GF-D8 (cell line): ENCODE measurements around the gene LBH.

Source experiments
- DNase-seq: peaks from one replicate; lab custom pipeline; 2025; lab: John Stamatoyannopoulos, UW

LBH gene

GRCh38 chr2:30235859-30236535, 4.7 kb downstream of the LBH start:
- no peak for DNase-seq

DNA sequence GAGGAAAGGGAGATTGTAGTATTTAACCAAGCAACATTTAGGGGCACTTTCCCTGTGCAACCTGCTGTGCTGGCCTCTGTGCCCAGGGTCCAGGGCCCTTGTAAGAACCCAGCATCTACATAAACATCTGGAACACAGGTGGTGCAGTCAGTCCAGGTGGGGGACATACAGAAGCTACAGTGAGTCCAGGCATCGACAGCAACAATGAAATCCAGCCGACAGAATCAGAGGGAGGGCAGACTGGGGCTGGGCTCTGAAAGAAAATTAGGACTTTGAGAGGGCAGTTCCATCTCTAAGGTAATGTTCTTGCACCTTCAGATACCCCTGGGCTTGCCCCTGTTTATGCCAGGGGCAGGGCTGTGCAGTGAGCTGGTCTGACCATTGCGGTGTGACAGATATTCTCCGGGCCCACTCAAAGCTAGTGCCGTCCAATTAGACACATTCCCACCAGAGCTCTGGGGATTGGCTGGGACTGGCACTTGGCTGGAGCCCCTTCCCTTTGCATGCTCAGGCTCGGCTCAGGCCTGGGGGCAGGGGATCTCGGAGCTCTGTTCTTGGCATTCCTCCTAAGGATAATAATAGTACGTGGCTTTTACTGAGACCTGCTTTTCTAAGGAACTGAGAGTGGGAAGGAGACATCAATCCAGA, 5.4 kb downstream of the LBH start:
- no peak for DNase-seq

GRCh38 chr2:30237239-30237965, 6.1 kb downstream of the LBH start:
- no peak for DNase-seq

GRCh38 chr2:30237966-30238800, 6.8 kb downstream of the LBH start:
- no peak for DNase-seq

DNA sequence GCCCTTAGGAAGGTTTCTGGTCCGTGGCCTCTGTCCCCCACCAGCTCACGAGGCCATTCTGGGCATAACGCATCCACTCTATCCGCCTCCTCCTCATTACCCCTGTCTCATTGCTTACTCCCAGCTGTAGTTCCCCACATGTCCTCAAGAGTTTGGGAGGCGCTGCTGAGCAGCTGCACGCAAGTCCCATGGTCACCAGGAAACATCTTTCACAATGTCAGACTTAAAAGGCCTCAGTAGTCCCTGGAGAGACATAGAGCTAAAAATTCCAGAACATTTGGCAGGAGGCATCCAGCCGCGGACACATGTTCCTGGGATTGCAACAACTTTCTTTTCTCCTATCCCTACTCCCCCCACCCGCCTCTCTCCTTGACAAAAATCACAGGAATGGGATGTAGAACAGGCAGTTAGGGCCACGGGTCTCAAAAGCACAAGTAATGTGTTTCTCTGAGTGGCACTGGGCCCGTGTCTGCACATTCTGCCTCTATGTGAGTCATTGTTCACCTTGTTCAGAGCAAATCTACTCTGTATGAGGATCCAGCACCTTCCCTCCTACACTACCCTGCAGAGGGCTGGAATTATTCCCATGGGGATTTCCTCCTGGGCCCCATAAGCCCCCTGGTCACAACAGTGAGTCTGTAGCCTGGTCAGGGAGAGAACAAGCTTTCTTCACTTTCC, 8.1 kb downstream of the LBH start:
- no peak for DNase-seq

- DNase-seq: no peak
Observed at GRCh38 chr2:30239986-30240752, 8.8 kb downstream of the LBH start.

GRCh38 chr2:30243231-30243630, 11.9 kb downstream of the LBH start:
- no peak for DNase-seq

DNA sequence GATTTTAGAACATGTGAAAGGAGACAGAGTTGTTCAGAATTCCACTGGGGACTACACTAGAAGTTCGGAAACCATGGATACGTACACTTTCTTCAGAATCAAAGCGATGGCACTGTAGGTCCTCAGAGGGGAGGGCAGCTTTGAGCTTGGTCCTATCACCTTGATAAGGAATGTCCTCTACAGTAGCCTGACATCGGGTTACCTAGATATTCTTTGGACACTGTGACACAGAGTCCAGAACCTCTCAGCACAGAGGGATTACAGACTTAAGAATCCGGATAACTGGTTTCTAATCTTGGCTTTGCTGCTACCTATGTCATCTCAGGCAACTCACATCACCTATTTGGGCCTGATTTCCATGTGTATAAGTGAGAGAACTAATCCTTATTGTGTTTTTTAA, 14.0 kb downstream of the LBH start:
- no peak for DNase-seq

GRCh38 chr2:30248791-30249190, 17.5 kb downstream of the LBH start:
- no peak for DNase-seq

GRCh38 chr2:30249354-30249753, 18.0 kb downstream of the LBH start:
- DNase-seq: no peak

- DNase-seq: no peak
Observed at GRCh38 chr2:30250421-30250820, 19.1 kb downstream of the LBH start.

- DNase-seq: peak; percentile 33
Observed at GRCh38 chr2:30252723-30253701, 21.7 kb downstream of the LBH start.

DNA sequence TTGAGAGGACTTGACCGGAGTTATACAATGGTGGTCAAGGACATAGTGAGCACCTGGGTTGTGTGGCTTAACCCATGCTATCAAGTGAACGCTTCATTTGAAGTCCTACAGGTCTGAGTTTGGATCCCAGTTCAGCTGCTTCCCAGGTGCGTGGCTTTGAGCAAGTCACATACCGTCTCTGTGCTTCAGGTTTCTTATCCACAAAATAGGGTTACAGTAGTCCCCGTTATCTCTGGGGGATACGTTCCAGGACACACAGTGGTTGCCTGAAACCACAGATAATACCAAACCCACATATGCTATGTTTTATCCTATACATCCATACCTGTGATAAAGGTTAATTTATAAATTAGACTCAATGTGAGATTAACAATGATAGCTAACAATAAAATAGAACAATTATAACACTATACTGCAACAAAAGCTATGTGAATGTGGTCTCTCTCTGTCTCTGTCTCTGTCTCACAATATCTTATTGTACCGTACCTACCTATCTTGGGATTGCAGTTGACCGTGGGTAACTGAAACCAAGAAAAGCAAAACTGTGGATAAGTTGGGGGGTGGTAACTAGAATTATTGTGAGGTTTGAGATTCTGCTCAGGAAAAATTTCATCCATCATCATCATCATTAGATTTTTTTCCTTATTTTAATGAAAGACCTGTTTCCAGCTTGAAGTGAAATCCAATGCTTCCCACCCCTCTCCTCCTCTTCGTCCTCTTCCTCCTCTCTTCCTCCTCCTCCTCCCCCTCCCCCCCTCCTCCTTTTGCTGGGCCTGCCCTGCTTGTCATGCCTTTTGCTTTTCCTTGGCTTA, 22.7 kb downstream of the LBH start:
- DNase-seq: no peak

DNA sequence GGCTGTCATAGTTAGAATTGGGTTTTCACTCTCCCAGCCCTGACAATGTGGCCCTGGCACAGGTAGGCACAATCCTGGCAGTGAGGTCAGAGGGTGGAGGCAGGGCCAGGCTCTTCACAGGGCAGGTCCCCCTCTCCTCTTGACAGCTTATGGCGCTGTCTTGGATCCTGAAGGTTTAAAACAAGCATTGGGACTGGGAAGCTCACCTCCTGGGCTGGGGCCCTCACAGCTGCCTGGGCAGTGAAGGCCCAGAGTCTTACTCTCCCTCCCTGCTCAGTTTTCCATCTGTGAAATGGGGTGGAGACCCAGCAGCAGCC, 23.3 kb downstream of the LBH start:
- DNase-seq: no peak

GRCh38 chr2:30255026-30255425, 23.7 kb downstream of the LBH start:
- no peak for DNase-seq

GRCh38 chr2:30255466-30256408, 24.4 kb downstream of the LBH start:
- no peak for DNase-seq

DNA sequence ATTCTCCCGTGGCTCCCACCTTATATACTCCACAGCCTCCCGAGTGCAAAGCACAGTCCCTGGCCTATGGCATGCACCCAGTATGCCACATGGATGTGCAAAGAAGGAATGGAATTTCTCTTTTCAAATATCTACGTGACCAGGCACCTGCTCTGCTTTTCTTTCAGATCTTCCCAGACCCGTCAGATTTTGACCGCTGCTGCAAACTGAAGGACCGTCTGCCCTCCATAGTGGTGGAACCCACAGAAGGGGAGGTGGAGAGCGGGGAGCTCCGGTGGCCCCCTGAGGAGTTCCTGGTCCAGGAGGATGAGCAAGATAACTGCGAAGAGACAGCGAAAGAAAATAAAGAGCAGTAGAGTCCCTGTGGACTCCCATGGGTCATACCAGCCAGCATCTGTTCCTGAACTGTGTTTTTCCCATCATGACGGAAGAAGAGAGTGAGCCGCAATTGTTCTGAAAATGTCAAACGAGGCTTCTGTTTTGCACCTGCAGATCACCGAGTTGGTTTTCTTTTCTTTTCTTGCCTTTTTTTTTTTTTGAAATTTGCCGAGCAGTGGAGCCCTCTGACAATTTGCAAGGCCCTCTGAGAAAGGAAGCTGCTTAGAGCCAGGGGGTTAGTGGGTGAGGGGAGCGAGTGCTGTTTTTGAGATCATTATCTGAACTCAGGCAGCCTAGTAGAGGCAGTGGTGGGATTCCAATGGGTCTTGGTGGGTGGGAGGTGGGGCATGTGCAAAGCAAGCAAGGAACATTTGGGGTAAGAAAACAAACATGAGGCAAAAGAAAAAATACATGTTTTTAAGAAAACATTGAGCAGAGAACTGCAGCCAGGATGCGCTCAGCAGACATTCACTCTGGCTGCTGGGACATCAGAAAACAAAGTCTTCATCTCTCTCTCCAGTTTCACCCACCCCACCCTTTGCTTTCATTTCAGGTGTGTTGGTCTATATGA, 26.2 kb downstream of the LBH start:
- DNase-seq: no peak
